ENCODE data around the gene SPHK1. TPM values are rescaled to one million over a fixed set of nuclear protein-coding genes. Genes with fewer than 3 reads are reported as not detected.

The SPHK1 gene
- total RNA-seq, 4 donors from 2014 or later: 1.3 to 11.6 (median 7.6) TPM

DNA sequence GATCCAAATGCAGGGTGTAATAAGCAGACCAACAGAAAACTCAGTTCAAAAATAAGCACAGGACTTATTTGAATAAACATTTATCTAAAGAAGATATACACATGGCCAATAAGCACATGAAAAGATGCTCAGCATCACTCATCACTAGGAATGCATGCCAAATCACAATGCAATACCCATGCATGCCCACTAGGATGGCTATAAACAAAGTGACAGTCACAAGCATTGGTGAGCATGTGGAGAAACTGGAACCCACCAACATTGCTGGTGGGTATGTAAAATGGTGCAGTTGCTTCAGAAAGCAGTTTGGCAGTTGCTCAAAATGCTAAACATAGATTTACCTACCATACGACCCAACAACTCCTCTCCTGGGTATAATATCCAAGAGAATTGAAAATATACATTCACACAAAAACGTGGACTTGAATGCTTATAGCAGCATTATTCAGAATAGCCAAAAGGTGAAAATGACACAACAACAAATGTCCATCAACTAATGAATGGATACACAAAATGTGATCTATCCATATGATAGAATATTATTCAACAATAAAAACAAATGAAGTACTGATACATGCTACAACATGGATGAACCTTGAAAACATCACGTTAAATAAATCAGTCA is 48.4 kb downstream of the SPHK1 start:
- TF ChIP-seq, protein P1, sequence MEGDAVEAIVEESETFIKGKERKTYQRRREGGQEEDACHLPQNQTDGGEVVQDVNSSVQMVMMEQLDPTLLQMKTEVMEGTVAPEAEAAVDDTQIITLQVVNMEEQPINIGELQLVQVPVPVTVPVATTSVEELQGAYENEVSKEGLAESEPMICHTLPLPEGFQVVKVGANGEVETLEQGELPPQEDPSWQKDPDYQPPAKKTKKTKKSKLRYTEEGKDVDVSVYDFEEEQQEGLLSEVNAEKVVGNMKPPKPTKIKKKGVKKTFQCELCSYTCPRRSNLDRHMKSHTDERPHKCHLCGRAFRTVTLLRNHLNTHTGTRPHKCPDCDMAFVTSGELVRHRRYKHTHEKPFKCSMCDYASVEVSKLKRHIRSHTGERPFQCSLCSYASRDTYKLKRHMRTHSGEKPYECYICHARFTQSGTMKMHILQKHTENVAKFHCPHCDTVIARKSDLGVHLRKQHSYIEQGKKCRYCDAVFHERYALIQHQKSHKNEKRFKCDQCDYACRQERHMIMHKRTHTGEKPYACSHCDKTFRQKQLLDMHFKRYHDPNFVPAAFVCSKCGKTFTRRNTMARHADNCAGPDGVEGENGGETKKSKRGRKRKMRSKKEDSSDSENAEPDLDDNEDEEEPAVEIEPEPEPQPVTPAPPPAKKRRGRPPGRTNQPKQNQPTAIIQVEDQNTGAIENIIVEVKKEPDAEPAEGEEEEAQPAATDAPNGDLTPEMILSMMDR (IDR thresholded peaks at IDR 0.05; ENCODE audit: low read depth): no peak

DNA sequence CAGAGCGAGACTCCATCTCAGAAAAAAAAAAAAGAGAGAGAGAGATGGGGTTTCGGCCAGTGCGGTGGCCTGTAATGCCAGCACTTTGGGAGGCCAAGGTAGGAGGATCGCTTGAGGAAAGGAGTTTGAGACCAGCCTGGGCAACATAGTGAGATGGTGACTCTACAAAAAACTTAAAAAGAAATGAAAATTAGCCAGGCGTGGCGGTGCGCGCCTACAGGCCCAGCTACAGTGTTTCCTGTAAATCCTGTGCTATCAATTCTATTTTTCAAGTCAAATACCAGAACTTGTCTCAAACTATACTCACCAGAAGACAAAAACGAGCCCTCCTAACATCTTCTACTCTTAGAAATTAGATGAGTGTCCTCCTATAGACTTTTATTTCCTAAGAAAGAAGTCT is 49.3 kb downstream of the SPHK1 start:
- TF ChIP-seq, protein P1 (IDR thresholded peaks at IDR 0.05; ENCODE audit: low read depth): no peak

DNA sequence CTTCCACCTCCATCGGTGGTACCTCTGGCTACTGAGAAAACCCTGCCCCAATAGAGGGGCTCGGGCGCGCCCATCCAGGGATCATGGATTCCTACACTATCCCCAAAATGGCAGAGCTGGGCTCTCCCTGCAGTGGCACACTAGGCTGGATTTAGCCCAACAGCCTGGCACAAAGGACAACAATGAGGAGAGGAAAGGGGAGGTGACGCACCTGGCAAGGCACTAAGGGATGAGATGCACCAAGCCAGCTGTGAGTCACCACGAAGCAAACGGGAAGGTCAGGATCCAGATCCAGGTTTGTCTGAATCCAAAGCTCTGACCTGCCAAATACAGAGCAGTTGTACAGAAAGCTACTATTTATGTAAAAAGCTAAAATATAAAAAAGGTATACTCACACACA is 50.5 kb downstream of the SPHK1 start:
- TF ChIP-seq, protein P1 (IDR thresholded peaks at IDR 0.05; ENCODE audit: low read depth): no peak

DNA sequence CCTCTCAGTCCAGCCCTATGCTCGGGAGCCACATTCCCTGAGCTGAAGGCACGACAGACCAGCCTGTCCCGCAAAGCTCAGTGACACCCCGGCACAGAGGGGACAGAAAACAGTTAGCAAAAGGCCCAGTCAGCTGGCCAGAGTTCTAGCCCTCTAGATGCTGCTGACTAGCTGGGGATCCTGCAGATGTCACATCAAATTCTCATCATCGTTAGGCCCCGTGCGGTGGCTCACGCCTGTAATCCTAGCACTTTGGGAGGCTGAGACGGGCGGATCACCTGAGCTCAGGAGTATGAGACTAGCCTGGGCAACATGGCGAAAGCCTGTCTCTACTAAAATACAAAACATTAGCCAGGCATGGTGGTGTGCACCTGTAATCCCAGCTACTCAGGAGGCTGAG is 51.3 kb downstream of the SPHK1 start:
- TF ChIP-seq, protein P1 (IDR thresholded peaks at IDR 0.05; ENCODE audit: low read depth): no peak

Small RNA genes within 50 kb of the gene (small RNA-seq; reads per million reads assigned to genes)
- gene RNU6-24P: not detected

Other genes starting within 250 kb of the SPHK1 start
- not detected for gene FOXJ1, start 243.4 kb upstream of the SPHK1 start, total RNA-seq
- gene RNF157, start 144.1 kb upstream of the SPHK1 start, total RNA-seq: 10 to 100 TPM in 3 of 4 donors, 1 to 10 TPM in 1; 8.1 to 67.1 (median 23.9) TPM
- gene UBALD2, start 119.3 kb upstream of the SPHK1 start, total RNA-seq: 10 to 100 TPM; 12.6 to 21.9 (median 15.0) TPM
- gene QRICH2, start 76.3 kb upstream of the SPHK1 start, total RNA-seq: 1 to 10 TPM in 3 of 4 donors, under 1 TPM in 1; 0.33 to 2.2 (median 1.4) TPM
- gene PRPSAP1, start 30.7 kb upstream of the SPHK1 start, total RNA-seq: 100 to 1,000 TPM in 1 of 4 donors, 10 to 100 TPM in 3; 64.4 to 104 (median 71.2) TPM
- 10 to 100 TPM in 3 of 4 donors, 1 to 10 TPM in 1; 7.2 to 14.3 (median 12.6) TPM for gene UBE2O, start 68.5 kb downstream of the SPHK1 start, total RNA-seq
- not detected for gene AANAT, start 83.0 kb downstream of the SPHK1 start, total RNA-seq
- gene RHBDF2, start 116.8 kb downstream of the SPHK1 start, total RNA-seq: 10 to 100 TPM; 23.2 to 68.0 (median 37.2) TPM
- gene CYGB, start 153.1 kb downstream of the SPHK1 start, total RNA-seq: 10 to 100 TPM; 29.9 to 48.6 (median 40.3) TPM
- 10 to 100 TPM in 3 of 4 donors, 1 to 10 TPM in 1; 8.0 to 15.6 (median 11.3) TPM for gene PRCD, start 155.4 kb downstream of the SPHK1 start, total RNA-seq
- gene ST6GALNAC2, start 201.3 kb downstream of the SPHK1 start, total RNA-seq: 10 to 100 TPM in 2 of 4 donors, 1 to 10 TPM in 2; 4.2 to 18.0 (median 12.7) TPM